ENCODE data around the gene STH. TPM values are rescaled to one million over a fixed set of nuclear protein-coding genes. Genes with fewer than 3 reads are reported as not detected.

The STH gene
- total RNA-seq, 1 experiment from 2014 or later: not detected

DNA sequence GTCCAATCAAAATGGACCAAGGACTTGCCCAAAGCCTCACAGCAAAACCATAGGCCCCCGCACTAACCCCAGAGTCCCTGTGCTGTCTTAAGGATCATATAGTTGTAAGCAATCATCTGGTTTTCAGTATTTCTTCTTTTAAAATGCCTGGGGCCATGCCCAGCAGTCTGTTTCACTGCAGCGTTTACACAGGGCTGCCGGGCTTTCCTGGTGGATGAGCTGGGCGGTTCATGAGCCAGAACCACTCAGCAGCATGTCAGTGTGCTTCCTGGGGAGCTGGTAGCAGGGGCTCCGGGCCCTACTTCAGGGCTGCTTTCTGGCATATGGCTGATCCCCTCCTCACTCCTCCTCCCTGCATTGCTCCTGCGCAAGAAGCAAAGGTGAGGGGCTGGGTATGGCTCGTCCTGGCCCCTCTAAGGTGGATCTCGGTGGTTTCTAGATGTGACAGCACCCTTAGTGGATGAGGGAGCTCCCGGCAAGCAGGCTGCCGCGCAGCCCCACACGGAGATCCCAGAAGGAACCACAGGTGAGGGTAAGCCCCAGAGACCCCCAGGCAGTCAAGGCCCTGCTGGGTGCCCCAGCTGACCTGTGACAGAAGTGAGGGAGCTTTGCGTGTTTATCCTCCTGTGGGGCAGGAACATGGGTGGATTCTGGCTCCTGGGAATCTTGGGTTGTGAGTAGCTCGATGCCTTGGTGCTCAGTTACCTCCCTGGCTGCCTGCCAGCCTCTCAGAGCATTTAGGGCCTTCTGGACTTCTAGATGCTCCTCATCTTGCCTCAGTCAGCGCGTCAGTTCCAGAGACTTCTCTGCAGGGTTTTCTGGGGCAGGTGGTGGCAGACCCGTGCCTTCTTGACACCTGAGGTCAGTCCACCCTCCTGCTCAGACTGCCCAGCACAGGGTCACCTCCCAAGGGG lies 24.8 kb upstream of the STH start:
- in situ Hi-C loops (cut with HindIII; ENCODE audit: low pct_unique_long_range_greater_than_20kb, low sequenced_read_pairs): no loop called here
- H3K27ac ChIP-seq (ENCODE audit: low read length): no peak overlapping the region
- H3K9me3 ChIP-seq (ENCODE audit: control insufficient read depth, insufficient read depth, low read depth, low read length): no peaks in the 10 kb centered on the region
- CTCF ChIA-PET: no interaction called here
- no peaks in the 10 kb centered on the region for H3K27me3 ChIP-seq (ENCODE audit: control insufficient read depth, insufficient read depth, low read length)
- POLR2A ChIA-PET: no interaction called here
- H3K4me1 ChIP-seq (ENCODE audit: control insufficient read depth, insufficient read depth, low read length): no peaks in the 10 kb centered on the region
- DNase-seq (ENCODE audit: low read depth, low spot score): no peak
- no peaks in the 10 kb centered on the region for H3K36me3 ChIP-seq (ENCODE audit: control insufficient read depth, insufficient read depth, low read length)
- ATAC-seq: no peak
- intact Hi-C loops (cut with micrococcal nuclease; ENCODE audit: unreplicated experiment): no loop called here
- TF ChIP-seq, protein P1, sequence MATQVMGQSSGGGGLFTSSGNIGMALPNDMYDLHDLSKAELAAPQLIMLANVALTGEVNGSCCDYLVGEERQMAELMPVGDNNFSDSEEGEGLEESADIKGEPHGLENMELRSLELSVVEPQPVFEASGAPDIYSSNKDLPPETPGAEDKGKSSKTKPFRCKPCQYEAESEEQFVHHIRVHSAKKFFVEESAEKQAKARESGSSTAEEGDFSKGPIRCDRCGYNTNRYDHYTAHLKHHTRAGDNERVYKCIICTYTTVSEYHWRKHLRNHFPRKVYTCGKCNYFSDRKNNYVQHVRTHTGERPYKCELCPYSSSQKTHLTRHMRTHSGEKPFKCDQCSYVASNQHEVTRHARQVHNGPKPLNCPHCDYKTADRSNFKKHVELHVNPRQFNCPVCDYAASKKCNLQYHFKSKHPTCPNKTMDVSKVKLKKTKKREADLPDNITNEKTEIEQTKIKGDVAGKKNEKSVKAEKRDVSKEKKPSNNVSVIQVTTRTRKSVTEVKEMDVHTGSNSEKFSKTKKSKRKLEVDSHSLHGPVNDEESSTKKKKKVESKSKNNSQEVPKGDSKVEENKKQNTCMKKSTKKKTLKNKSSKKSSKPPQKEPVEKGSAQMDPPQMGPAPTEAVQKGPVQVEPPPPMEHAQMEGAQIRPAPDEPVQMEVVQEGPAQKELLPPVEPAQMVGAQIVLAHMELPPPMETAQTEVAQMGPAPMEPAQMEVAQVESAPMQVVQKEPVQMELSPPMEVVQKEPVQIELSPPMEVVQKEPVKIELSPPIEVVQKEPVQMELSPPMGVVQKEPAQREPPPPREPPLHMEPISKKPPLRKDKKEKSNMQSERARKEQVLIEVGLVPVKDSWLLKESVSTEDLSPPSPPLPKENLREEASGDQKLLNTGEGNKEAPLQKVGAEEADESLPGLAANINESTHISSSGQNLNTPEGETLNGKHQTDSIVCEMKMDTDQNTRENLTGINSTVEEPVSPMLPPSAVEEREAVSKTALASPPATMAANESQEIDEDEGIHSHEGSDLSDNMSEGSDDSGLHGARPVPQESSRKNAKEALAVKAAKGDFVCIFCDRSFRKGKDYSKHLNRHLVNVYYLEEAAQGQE (IDR thresholded peaks at IDR 0.05; ENCODE audit: insufficient read depth in 1 of 2, low read depth in 2 of 2, low read length in 1 of 2): no peak
- no peak for TF ChIP-seq SIN3A (IDR thresholded peaks at IDR 0.05; ENCODE audit: borderline replicate concordance, insufficient read depth, low read depth, low read length)
- no peak for TF ChIP-seq TCF7L2 (IDR thresholded peaks at IDR 0.05; ENCODE audit: low read depth, low read length)
- TF ChIP-seq, protein P2, sequence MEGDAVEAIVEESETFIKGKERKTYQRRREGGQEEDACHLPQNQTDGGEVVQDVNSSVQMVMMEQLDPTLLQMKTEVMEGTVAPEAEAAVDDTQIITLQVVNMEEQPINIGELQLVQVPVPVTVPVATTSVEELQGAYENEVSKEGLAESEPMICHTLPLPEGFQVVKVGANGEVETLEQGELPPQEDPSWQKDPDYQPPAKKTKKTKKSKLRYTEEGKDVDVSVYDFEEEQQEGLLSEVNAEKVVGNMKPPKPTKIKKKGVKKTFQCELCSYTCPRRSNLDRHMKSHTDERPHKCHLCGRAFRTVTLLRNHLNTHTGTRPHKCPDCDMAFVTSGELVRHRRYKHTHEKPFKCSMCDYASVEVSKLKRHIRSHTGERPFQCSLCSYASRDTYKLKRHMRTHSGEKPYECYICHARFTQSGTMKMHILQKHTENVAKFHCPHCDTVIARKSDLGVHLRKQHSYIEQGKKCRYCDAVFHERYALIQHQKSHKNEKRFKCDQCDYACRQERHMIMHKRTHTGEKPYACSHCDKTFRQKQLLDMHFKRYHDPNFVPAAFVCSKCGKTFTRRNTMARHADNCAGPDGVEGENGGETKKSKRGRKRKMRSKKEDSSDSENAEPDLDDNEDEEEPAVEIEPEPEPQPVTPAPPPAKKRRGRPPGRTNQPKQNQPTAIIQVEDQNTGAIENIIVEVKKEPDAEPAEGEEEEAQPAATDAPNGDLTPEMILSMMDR (IDR thresholded peaks at IDR 0.05): no peak
- no peak for TF ChIP-seq POLR2AphosphoS5 (IDR thresholded peaks at IDR 0.05; ENCODE audit: low read depth, low read length)
- no TSS peak for BruUV-seq (replicated peaks)
- no peak overlapping the region for H3K4me3 ChIP-seq (ENCODE audit: low read depth in 2 of 2, low read length in 2 of 2)

DNA sequence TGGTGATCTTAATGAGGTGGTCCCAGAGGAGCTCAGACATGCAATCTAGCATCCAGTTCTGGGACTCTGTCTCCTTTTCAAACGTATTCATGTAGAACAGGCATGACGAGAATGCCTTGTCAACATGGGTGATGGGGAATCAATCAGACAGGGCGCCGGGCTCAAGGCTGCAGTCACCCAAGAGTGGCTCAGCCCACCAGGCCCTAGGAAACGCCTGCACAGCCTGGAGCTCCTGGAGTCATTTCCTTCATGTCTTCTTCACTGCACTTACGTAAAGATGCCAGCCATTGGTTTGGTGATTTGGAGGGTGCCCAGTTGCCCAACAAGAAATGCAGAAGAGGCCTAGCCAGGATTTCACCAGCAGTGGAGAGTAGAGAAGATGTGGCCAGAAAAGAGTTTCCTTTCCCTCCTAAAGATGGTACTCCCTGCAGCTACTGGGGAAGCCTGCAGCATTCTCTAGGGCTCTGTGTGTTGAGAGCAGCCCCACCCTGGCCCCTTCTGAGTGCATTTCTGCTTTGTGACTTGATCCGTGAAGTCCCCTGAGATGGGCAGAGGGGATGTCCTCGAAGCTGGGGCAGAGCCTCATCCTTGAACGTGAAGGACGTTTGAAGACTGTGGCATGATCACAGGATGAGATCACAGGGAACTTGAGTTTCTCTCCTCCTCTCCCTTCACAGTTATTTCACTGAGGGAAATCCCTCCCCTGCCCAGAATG lies 24.0 kb upstream of the STH start:
- Histone ChIP-seq H3K4me3 (ENCODE audit: low read depth in 2 of 2, low read length in 2 of 2) (no peak overlapping the region), H3K27me3 (ENCODE audit: control insufficient read depth, insufficient read depth, low read length) (no peaks in the 10 kb centered on the region), H3K4me1 (ENCODE audit: control insufficient read depth, insufficient read depth, low read length) (no peaks in the 10 kb centered on the region), H3K9me3 (ENCODE audit: control insufficient read depth, insufficient read depth, low read depth, low read length) (no peaks in the 10 kb centered on the region), H3K27ac (ENCODE audit: low read length) (no peak overlapping the region), H3K36me3 (ENCODE audit: control insufficient read depth, insufficient read depth, low read length) (no peaks in the 10 kb centered on the region)
- no peak for DNase-seq (ENCODE audit: low read depth, low spot score)
- BruUV-seq (replicated peaks): no TSS peak
- in situ Hi-C loops (cut with HindIII; ENCODE audit: low pct_unique_long_range_greater_than_20kb, low sequenced_read_pairs) (no loop called here), intact Hi-C loops (cut with micrococcal nuclease; ENCODE audit: unreplicated experiment) (no loop called here)
- TF ChIP-seq POLR2AphosphoS5 (IDR thresholded peaks at IDR 0.05; ENCODE audit: low read depth, low read length) (no peak), SIN3A (IDR thresholded peaks at IDR 0.05; ENCODE audit: borderline replicate concordance, insufficient read depth, low read depth, low read length) (no peak), TCF7L2 (IDR thresholded peaks at IDR 0.05; ENCODE audit: low read depth, low read length) (no peak)
- TF ChIP-seq, protein P1 (IDR thresholded peaks at IDR 0.05; ENCODE audit: insufficient read depth in 1 of 2, low read depth in 2 of 2, low read length in 1 of 2): no peak
- TF ChIP-seq, protein P2 (IDR thresholded peaks at IDR 0.05): no peak
- ChIA-PET CTCF (no interaction called here), POLR2A (no interaction called here)
- ATAC-seq: no peak
